DMS114 treated with DMSO at 0.1 percent for 48 hours (cell line): ENCODE results near the gene COL9A3.

Source experiments
- DNase-seq: peaks from one replicate; lab custom pipeline; 2025; ENCODE audit not compliant: unreplicated experiment; lab: John Stamatoyannopoulos, UW

COL9A3 gene

GRCh38 chr20:62816884-62817873 lies at the start of gene COL9A3:
Gene COL9A3, plus strand, starts transcription at chr20:62817050. Its CDS starts 15 bp downstream, at chr20:62817065.
- no peak for DNase-seq

GRCh38 chr20:62768234-62768546 lies 48.7 kb upstream of the COL9A3 start:
- DNase-seq: no peak

GRCh38 chr20:62768551-62769287 lies 48.1 kb upstream of the COL9A3 start:
- DNase-seq: no peak

GRCh38 chr20:62769346-62770071 lies 47.3 kb upstream of the COL9A3 start:
- no peak for DNase-seq

DNA sequence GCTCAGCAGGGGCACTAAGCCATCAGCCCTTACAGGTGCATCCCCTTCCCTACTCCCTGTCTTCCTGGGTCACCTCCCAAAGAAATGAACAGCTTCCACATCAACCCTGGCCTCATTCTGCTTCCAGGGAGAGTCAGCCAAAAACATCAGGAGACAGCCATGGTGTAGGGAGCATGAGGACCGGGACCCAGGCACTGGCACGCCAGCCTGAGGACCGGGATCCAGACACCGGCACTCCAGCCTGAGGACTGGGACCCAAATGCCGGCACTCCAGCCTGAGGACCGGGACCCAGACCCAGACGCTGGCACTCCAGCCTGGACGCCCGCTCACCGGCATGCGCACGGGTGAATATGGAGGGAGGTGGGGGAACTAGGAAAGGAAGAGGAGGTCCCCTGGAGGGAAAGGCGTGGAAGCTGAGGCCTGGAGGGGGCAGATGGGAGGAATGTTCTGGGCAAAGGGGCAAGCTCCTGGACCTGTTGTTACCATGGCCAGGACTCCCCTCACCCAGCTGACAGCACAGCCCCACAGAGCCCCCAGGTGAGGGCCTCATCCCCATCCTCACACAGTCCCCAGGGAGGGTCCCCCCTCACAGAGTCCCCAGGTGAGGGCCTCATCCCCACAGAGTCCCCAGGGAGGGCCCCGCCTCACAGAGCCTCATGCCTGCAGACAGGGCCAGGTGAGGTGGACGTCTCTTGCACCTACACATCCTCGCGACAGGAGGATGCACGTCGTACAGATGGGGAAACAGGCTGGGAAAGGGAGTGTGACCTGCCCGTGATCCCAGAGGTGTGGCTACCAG lies 46.5 kb upstream of the COL9A3 start:
- DNase-seq: no peak

GRCh38 chr20:62770916-62771315 lies 45.9 kb upstream of the COL9A3 start:
- no peak for DNase-seq

GRCh38 chr20:62771396-62772102 lies 45.3 kb upstream of the COL9A3 start:
- DNase-seq: no peak

GRCh38 chr20:62772103-62772611 lies 44.7 kb upstream of the COL9A3 start:
- no peak for DNase-seq

GRCh38 chr20:62772619-62772989 lies 44.2 kb upstream of the COL9A3 start:
- DNase-seq: no peak

DNA sequence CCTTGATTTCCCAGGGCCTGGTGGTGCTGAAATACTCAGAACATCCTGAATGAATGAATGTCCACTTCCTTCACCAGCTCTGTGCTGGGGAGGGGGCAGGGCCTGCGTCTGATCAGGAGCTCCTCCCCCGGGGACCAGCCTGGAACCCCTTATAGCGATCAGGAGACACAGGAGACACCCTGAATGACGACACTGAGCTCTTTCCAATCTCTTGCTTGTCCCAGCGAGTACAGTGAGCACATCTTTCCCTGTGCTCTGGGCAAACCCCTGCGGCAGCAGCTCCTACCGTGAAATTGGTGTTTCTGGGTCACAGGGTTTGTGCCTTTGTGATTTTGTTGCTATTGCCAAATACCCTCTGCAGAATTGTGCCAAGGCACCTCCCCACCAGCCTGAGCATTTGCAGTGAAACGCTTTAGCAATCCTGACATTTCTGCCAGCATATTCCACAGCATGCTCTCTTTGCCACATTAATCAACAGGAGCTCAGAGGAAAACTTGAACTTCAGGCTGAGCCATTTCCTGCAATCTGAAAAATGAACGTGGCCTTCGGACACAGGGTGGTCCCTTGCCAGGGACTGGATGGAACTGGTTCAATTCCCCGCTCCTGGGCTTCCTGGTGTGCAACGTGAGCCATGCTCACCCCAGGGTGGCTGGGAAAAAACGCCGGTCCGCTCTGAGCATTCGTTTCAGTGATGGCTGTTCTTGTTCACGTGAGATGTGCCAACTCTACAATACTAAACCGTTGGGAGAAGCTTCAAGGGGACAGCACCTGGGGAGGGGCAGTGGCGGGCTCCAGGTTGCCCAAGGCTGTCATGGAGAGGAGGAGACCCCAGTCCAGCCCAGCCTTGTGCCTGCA lies 43.6 kb upstream of the COL9A3 start:
- DNase-seq: no peak

DNA sequence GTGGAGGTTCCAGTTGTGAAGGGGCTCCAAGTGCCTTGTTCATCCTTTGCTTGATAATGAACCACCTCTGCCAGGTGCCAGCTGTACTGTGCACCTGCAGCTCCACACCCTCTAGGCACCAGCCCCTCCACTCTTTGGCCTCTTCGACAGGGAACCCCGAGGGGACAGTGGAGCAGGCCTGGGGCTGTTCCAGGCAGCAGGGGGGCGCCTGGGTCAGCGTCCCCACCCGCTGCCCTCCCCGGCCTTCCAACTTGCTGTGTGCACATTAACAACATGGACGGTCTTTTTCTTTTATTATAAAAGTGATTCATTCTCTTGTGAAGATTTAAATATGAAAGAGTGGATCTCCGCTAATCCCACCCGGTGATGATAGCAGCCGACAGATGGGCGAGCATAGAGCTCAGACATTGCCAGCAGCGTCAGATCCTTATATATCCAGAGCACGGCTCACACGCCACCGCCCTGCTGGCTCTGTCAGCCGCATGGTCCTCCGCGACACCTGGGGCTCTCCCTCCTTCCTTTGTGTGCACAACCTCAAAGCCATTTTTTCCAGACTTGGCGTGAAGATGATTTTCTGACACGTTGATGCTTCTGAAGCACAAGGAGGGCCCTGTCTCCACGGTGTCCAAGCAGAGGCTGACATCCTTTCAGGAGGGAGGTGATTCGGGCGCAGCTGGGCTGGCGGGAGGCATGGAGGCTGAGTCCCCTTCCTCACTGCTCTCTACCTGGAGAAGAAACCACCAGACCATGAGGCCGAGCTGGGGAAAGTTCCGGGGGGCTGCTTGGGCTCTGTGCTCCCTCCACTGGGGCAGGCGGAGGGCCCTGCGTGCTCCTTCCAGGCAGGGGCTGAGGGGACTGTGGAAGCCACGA lies 42.8 kb upstream of the COL9A3 start:
- DNase-seq: no peak

- DNase-seq: no peak
Observed at GRCh38 chr20:62774762-62775161, 42.1 kb upstream of the COL9A3 start.

DNA sequence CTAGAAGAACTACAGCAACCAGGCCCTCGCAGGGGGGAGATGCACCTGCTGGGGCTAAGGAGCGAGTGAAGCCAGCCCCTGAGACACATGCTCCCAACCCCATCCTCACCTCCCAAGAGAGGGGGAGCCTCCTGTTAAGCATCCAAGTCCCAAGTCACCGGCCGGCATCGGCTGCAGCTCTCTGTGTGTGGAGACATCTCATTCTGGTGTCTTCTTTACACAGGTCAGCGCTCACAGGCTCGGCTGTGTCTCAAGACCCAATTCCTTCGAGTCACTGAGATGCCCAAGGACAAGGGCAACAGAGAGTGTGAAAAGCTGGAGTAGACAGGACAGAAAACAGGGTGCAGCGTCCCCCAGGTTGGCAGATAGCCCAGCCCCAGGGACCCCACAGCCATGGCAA lies 41.6 kb upstream of the COL9A3 start:
- DNase-seq: no peak

DNA sequence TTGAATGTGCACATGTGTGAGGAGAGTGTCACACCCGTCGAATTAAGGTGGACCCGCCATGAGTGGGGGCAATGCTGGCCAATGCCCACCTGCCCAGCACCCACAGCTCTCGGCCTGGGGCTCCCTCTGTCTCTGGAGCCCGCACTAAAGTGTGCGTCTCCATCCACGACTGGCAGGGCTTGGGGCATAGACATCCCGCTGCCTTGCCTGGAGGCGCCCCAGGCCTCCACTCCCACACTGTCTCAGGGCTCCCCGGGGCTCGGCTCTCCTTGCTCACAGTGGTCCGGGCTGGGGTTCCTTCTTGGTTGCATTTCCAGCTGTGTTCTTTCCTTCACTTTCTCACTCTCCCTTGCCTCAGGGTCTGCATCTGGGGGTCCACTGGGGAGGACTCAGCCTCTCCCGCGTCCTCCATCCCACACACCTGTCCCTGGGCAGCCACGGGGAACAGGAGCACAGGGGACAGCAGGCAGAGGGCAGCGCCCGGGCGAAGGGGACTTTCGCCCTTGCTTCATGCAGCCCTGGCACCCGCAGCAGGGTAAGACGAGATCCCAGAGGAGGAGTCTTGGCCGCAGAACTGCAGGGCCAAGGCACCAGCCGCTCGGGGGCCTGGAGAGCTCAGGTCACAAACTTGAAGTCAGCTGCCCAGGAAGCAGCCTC lies 40.7 kb upstream of the COL9A3 start:
- no peak for DNase-seq

- no peak for DNase-seq
Observed at GRCh38 chr20:62776692-62777527, 39.9 kb upstream of the COL9A3 start.

DNA sequence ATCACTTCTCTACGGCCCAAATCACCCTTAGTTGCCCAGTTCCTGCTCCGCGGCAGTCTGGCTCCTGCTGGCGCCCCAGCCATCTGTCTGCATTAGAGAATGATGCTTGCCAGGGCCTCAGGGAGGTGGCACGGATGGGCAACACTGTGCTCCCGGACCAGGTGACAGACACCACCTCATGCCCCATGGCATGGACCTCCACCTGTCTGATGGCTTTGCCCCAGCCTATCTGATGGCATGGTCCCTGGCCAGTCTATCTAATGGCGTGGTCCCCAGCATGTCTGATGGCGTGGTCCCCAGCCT lies 39.4 kb upstream of the COL9A3 start:
- no peak for DNase-seq

DNA sequence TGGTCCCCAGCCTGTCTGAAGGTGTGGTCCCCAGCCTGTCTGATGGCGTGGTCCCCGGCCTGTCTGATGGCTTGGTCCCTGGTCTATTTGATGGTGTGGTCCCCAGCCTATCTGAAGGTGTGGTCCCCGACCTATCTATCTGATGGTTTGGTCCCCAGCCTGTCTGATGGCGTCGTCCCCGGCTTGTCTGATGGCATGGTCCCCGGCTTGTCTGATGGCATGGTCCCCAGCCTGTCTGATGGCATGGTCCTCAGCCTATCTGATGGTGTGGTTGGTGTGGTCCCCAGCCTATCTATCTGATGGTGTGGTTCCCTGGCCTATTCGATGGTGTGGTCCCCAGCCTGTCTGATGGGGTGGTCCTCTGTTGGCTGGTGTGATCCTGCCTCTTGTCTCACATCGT lies 38.8 kb upstream of the COL9A3 start:
- no peak for DNase-seq
